Activated CD8-positive, alpha-beta memory T cell treated with anti-CD3 and anti-CD28 coated beads, Interleukin-2, amount 50 U/mL, for 24 hours (primary cell): Measurements from ENCODE around the gene SERPINA12.

Experiments used
- DNase-seq: peaks from one replicate; pipeline ENCODE4 v3.0.0-alpha.2; 2020; ENCODE audit errors: extremely low read depth

SERPINA12 gene

DNA sequence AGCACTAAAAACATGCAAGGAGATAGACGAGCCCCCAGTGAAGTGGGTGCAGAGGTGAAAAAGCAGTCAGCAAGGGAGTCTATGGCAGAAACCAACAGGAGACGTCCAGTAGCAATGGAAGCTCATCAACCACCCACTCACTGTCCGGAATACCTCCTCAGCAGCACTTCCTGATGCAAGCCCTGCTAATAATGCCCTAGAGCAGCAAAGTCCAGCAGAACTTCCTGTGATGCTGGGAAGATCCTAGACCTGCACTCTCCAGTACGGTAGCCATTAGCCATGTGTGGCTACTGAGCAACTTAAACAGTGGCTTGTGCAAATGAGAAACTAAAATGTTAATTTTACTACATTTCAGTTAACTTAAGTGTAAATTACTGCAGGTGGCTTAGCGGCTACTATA is 44.2 kb downstream of the SERPINA12 start:
- DNase-seq = no peak

DNA sequence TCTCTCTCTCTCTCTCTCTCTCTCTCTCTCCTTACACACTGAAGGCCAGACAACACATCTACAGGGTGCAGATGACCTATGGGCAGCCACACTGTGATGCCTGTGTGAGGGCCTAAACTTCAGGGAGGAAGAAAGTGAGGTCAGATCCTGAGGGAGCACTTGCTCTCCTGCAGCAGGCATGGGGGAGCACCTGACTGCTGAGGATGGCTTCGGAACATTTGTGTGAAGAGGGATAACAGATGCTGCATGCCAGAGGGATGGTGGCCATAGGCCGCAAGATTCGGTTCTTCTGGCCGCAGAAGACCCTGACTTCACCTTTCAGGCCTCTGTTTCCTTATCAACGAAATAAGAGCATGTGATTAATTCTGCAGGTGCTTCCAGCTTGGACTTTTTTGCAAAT is 45.0 kb downstream of the SERPINA12 start:
- DNase-seq = no peak

DNA sequence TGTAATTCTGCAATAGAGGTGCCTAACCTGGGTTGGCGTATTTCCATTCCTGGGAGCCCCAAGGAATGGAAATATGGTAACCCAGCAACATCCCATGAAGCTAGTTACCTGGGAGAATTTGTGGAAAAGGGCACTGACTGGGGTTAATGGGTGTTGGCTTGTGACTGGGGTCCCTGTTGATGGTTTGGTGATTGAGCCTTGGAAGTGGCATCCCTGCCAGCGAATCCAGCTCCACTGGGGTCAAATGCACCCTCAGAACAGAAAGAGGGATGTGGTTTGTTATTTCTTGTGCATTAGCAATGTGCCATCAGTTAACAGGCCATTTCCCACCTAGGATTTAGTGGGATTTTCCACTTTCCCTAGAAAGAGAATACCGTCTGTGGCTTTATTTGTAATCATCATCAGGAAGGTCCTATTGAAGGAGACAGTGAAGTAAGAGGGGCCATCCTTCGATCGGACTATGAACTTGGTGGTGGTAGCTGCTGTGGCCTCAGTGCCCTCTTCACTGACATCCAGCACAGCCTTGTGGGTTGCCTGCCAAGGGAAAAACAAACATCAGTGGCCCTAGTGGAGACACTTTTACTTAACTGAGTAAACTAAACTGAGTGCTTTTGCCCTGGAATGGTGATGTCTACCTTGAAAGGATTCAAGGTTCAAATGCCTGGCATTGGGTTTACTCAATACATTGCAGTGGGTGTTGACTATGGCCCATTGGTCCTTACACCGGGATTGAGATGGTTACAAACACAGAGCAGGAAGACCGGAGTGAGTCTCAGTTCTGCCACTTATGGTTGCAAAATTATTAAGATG is 46.3 kb downstream of the SERPINA12 start:
- DNase-seq = no peak

DNA sequence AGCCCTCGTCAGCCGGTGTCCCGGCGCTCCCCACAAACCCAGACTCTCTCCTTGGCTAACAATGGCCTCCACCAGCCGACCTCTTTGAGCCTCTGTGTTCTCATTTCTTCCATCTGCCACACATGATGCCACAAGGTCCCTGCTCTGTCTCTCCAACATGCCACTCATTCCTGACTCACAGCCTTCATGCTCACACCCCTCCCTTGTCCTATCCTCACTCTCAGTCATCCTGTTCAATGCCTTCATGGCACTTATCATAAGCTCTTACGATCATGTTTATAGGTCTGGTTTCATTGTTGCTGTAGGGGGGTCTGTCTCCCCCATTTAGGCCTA is 47.1 kb downstream of the SERPINA12 start:
- no peak for DNase-seq

DNA sequence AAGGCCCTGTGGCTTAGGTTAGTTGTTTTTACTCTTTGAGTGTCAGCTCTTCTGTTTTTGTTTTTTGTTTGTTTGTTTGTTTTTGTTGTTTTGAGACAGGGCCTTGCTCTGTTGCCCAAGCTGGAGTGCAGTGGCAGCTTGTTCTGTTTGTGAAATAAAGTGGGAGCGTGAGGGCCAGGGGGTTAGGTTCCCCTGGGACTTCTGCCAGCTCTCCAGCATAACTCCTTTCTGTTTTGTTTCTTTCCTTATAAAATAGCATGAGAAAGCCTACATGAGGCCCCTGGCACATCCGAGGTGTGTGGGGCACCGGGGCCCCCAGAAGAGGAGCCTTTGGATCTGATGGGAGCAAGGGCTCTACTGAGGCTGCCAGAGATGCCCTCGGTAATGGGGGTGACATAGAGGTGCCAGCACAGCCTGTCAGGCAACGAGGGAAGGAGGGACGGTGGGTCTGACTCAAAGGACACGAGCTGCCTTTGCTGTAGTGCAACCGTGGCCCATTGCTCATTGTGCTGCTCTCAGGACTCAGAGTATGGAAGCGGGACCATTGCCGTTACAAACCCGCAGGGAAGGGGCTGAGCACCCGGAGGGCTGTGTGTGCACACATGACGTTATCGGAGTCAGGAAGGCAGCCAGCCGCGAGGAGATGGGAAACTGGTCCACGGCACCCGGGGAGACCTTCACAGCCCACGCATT is 47.6 kb downstream of the SERPINA12 start:
- no peak for DNase-seq

DNA sequence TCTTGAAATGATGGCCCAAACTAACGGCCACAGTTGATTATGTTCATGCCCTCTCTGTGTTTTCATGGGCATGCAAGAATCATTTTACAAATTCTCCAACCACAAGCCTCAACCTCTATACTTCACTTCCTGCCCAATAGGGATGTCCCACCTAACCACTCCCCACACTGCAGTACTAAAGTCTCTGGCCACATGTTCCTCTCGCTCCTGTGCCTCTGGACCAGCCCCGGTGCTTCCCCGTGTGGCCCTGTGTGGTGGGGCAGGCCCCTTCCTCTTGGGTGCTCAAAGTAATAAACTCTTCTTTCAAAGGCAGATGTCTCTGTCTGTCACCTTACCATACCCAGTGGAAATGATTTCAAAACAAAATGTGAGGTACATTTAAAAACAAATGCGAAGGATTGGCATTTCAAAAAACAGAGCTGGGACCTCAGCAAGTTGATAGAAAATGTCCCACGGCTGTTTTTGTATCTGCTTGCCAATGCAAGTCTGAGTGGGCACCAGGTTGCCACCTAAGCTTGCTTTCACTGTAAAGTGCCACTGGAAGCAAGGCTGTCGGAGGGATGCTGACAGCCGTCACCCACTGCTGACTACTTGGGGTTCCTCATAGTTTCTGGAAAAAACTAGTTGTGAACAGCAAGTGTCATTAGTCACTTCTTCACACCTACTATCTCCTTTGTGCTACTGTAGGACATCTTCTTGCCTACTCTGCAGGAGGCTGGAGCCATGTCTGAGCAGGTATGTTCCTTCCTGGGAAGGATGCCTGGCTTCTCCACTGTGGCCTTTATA is 48.4 kb downstream of the SERPINA12 start:
- DNase-seq = no peak

DNA sequence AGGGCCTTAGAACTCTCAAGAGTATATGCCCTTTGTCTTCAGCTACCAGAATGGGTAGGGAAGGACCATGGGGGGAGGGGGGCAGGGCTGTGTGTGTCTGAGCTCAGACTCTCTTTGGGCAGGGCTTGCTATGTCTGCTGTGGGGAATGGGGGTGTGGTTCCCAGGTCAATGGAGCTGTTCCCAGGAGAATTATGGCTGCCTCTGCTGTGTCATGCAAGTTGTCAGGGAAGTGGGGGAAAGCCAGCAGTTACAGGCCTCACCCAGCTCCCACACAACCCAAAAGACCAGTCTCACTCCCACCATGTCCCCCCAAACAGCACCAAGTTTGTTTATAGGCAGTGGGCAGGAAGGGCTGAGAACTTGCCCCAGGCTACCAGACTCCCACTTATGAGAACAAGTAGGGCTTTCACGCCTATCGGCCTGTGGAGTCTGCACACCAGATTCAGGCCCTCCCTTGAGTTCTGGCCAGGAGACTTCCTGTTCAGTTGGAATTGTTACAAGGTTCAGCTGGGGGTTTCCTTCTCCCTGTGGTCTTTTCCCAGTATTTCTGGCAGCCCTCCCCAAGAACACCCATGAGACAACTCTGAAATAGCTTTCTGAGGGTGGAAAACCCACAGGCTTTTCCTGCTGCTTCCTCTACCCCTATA is 50.6 kb downstream of the SERPINA12 start:
- no peak for DNase-seq

DNA sequence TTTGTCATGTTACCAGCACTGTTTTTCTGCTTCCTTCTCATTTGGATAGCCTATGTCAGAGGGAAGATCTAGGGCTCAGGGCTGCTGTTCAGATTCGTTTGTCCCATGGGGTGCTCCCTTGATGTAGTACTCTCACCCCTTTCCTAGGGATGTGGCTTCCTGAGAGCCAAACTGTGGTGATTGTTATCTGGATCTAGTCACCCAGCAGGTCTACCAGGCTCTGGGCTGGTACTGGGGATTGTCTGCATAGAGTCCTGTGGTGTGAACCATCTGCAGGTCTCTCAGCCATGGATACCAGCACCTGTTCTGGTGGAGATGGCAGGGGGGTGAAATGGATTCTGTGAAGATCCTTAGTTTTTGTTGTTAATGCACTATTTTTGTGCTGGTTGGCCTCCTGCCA is 51.2 kb downstream of the SERPINA12 start:
- no peak for DNase-seq

DNA sequence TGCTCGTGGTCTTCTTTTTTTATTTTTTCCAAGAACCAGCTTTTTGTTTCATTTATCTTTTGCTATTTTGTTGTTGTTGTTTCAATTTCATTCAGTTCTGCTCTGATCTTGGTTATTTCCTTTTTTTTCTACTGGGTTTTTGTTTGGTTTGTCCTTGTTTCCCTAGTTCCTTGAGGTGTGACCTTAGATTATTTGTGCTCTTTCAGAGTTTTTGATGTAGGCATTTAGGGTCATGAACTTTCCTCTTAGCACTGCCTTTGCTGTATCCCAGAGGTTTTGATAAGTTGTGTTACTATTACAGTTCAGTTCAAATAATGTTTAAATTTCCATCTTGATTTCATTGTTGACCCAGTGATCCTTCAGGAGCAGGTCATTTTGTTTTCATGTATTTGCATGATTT is 53.3 kb downstream of the SERPINA12 start:
- no peak for DNase-seq

DNA sequence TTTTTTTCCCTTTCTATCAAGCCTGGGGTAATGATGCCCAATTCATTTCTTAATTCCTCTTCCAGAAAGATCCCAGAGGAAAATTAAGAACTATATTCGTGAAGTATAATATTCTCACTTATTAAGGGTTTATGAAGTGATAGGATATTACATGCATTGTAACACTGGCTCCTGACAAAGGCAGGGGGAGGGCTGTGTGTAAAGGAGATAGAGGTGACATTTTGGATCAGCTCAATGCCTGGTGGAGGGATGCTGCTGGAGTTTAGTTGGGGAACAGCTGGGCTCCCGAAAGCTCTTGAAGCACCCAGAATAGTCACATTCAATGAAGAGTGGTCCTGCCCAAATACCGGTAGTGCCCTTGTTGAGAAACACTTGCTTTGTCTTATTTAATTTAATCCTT is 57.4 kb downstream of the SERPINA12 start:
- no peak for DNase-seq

DNA sequence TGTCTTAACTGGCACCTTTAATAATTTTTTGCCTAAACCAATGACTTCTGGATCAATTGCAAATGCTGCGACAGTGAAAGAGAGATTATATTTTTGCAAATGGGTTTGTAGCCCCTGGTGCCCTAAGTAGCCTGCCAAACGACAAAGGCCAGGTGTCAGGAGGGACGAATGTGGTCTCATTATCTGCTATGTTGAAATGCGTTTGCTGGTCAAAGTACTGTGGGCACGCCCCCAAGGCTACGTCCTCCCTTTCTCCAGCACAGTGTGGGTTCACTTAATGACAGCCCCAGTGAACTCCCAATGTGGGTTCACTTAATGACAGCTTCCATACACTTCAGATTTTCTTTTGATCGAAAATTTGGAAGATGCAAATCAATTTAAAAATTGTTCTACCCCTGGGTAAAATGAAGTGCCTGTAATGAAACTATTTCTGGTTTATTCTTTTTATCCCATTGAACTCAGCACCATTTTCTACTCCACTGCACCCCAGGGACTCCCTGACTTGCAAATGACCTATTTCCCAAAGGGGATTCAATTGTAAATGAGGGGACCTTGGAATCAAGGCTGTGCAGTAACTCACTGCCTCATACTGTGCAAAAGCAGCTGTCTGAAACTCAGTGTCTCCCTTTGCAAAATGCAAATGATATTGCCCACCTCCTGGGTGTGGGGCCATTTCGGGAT is 58.0 kb downstream of the SERPINA12 start:
- DNase-seq = no peak

DNA sequence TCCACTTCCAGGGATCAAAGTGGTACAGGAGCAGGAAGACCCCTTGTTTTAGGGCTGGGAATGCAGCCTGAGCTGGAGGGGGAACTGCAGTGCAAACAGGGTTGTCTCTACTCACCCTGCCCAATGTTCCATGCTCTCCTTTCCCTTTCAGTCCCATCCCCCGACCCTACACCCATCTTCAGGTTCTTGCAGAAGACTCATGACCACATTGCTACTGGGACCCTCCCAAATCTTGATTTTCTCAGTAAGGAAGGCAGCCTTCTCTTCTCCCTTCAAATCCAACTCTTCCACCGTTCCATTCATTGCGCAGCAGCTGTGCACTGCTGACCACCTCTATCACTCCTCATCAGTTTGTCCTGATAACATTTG is 58.6 kb downstream of the SERPINA12 start:
- DNase-seq = no peak

DNA sequence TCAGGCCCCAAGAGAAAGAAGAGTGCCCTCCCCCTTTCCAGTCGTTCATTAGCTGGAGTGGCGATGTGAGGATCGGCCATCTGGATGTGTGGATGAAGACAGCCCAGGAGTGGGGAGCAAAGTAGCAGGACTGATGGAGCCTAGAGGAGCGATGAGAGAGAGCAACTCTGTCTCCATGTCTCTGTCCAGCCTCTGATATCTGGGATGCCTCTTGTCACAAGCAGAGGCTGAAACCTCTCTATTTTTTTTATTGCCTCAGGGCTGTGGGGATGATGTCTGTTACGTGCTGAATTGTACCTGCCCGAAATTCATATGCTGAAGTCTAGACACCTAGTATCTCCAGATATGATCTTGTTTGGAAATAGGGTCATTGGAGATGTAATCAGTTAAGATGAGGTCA is 59.3 kb downstream of the SERPINA12 start:
- no peak for DNase-seq

DNA sequence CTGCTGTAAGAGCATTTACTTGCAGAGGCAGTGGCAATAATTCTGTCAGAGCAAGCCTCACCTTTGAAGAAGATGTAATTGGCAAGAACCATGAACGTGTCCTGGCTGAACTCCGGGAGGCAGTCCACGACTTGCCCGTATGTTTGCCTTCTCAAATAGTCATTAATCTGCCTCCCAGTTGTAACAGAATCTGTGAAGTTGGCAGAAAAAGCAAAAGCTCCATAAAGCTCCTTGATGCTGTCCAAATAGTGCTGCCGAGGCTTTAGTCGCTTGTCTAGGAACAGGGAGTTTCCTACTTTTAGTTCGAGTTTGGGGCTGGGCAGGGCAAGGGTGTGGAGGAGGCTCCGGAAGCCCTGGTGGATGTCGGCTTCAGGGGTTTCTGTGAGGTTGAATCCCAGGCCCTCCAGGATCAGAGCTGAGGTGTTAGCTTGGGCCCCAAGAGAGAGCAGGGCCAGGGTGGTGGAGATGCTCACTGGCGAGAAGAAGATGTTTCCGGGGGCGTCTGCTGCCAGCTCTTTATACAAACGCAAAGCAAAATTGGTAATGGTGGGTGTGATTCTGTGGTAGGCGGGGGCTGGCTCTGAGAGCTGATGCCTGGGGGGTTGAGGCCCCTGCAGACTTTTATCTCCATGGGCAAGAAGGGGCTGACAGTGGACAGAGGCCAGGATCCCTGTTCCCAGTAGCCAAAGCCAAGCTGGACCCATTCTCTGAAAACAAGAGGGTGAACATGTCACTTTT is 61.0 kb downstream of the SERPINA12 start:
- no peak for DNase-seq

DNA sequence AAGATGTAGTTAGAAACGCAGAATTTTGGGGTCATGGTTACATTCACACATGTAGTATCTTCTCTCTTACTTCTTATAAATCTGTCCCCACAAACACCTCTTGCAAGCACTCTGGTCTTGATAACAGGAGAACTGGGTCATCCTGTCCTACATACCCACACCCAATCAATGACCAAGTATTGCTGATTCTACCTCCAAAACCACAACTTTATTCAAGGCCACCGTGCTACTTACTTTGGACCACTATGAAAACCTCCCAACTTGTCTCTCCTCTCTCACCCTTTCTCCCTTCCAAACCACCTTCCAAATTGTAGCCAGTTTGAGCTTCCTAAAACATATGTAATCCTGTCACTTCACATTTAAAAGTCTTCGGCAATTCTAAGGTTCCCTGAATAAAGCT is 62.1 kb downstream of the SERPINA12 start:
- DNase-seq = no peak

DNA sequence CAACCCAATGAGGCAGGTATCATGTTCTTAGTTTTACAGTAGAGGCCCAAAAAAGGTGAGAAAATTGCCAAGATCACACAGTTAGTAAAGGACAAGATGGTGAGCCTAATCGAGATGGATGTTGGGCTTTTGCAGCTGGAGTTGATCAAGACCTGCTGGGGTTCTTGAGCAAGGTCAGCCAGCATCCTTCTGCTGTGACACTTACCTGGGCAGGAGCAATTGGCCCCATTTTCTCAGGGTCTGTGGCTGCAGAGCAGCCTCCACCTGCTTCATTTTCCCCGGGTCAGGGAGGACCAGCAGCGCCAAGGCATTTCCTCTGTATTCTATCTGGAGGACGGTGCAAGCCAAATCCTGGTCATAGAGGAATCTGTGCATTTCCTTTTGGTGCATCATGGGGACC is 63.1 kb downstream of the SERPINA12 start:
- DNase-seq = no peak

DNA sequence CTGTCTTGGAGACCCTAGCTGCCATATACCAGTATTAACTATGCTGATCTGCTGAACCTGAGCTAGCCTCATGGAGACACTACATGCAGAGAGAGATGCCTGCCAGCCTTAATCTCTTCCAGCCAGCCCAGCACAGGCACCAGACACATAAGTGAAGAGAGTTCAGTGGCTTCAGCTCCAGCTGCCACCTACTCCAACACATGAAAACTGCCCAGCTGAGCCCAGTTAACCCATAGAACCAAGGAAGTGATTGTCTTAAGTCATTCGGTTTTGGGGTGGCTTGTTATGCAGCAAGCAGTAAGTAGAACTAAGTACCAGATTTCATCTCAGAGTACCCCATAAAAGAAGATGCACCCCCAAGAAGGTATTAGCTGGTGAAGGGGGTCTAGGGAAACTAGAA is 64.3 kb downstream of the SERPINA12 start:
- no peak for DNase-seq

DNA sequence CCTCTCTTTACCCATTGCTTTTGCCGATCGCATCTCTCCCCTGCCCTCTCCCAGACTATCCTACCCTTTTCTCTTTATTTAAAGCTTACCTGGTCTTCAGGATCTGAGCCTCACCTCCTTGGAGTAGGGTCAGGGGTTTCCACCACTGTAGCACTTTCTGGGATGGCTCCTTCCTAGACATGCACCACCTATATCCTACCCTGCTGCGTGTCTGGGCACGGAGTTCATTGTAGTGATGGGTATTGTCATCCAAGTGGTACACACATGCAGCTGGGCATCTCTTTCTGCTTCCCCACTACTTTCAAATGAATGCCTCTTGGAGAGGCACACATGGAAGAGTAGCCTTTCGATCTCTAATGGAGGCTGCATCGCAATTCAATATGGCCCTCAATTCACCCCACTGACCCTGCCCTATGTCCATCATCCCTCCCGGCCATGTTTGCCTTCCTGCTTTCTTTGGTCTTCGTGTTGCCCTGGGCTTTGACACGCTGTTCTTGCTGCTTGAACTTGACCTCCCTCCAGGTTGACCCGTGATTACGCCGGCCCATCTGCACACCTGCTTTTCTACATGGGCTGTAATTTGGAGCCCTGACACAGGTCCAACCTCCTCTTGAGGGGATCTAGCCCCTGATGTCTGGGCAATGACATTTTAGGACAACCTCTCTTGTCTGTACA is 67.6 kb downstream of the SERPINA12 start:
- DNase-seq = no peak

DNA sequence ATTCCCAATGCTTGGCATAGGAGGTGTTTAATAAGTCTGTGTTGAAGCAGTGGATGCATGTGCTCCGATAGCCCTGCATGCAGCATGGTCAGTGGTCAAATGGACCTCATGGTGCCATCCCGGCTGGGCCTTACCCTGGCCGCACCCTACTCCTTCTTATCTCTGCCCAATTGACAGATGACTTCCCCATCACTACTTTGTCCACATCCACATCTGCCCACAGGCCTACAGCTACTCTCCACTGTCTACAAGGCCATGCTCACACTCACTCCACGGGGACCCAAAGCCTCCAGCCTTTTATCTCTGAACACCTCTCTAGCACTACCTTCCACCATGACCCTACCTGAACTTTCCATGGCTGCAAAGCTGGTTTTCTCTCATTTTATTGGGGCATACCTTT is 68.1 kb downstream of the SERPINA12 start:
- no peak for DNase-seq

DNA sequence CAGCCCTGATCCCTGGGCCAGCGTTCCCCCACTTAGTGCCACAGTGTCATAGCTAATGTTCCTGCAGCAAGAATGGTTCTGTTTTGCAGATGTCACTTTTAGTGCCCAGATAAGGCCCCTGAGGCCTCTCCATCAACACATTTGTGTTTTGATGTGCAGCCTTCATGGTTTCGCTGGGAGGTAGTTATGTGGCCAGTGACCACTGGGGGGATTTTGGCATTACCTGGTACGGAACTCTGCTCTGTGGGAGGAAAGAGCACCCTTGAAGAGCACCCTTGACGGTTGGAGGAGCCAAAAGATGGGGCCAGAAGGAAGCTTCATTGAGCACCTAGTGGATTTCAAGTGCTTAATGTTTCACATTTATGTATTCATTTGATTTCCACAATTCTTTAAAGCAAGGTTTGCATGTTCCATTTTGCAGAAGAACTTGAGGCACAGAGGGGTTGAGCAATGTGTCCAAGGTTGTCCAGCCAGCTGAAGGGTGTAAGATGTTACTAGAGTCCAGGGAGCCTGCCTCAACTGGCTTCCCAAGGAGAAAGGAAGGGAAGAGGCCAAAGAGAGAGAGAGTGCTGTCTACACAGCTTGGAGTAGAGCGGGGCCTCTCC is 69.7 kb downstream of the SERPINA12 start:
- no peak for DNase-seq
